Activated T-helper 9 cell treated with anti-CD3 and anti-CD28 coated beads, Interleukin-2, amount 50 U/mL, for 16 hours (primary cell): ENCODE data around the gene CSRP1.

Experiments used
- DNase-seq: peaks from one replicate; pipeline ENCODE4 v3.0.0-alpha.2; 2020; ENCODE audit warnings: low read depth

The CSRP1 gene

GRCh38 chr1:201513498-201514243 is 6.7 kb upstream of the CSRP1 start:
- DNase-seq, result no peak

DNA sequence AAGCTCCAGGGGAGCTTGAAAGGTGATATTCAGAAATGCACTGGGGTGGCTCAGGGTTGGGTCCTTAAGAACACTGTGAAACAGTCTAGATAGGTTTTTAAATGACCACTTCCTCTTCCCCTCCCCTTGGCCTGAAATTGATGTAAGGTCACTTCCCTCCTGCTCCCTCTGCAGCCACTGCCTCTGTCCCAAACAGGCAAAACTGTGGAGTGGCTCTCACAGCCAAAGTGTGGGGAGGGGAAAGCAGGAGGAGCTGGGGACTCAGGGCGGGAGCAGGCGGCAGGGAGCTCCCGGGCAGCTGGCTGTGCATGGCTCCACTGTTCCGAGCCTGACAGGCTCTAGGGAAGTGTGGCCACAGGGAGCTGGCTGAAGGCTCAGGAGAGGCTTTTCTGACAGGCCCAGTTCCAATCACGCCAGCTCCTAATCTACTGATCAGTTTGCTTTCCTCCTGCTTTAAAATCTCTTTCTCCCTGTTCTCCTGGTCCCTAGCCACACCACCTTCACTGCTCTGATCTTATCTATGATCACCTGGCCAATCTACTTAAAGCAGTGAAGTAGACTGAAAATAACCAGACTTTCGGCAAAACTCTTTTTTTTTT is 5.1 kb upstream of the CSRP1 start:
- no peak for DNase-seq

DNA sequence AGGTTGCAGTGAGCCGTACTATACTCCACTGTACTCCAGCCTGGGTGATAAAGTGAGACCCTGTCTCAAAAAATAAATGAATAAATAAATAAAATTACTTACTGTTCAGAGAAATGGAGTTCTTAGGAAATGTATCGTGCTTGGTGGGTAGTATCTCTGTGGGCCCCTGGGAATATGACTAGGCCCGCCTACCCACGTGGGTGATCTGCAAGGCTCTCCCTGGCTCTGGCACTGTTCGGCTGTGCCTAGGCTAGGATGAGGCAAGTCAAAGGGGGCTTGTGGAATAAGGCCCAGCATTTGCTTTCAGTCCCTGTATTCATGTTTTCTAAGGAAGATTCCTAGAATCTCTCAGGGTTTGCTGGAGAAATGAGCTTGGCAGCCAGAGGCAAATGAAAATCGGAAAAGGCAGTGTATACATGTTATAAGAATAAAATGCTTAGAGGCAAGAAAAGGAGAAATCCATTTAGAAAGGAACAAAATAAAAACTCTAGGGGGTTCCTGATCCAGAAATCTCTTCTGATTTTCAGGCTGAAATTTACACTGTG is 4.5 kb upstream of the CSRP1 start:
- no peak for DNase-seq

GRCh38 chr1:201510734-201511133 is 3.8 kb upstream of the CSRP1 start:
- no peak for DNase-seq

GRCh38 chr1:201509601-201510374 is 2.9 kb upstream of the CSRP1 start:
- DNase-seq, result no peak

GRCh38 chr1:201508809-201509208 is 1.9 kb upstream of the CSRP1 start:
- DNase-seq, result no peak

DNA sequence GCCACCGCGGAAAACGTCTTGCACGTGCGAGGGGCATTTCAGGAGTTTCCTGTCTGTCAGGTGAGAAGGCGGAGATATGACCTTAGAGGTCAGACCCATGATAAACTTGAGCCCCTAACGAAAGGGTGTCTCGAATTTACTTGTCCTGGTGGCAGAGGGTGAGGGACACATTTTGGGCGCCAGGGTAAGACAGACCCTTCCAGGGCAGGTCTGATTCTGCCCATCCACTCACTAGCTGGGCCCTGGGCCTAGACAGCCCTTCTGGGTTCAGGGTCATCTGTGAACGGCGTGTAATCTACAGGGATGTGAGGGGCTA is 395 bp upstream of the CSRP1 start:
- DNase-seq, result no peak

- DNase-seq, result no peak
These were observed 831 bp downstream of the CSRP1 start for GRCh38 chr1:201506092-201506491.

DNA sequence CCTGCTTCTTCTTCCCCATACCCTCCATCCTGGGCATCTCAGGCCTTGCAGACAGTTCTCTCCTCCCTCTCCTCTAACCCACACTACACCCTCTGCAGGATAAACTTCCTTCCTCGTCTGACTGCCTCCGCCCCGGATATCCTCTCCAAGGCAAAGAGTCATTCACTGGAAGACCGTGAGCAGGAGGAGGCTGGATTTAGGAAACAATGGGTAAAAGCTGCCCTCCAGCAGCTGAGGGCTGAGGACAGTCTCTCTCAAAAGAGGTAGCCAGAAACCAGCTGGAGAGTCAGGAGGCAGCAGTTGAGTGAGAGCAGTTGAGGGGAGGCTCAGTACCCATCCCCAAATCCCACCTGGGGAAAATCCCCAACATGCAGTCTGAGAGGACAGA is 1.4 kb downstream of the CSRP1 start:
- DNase-seq, result no peak

DNA sequence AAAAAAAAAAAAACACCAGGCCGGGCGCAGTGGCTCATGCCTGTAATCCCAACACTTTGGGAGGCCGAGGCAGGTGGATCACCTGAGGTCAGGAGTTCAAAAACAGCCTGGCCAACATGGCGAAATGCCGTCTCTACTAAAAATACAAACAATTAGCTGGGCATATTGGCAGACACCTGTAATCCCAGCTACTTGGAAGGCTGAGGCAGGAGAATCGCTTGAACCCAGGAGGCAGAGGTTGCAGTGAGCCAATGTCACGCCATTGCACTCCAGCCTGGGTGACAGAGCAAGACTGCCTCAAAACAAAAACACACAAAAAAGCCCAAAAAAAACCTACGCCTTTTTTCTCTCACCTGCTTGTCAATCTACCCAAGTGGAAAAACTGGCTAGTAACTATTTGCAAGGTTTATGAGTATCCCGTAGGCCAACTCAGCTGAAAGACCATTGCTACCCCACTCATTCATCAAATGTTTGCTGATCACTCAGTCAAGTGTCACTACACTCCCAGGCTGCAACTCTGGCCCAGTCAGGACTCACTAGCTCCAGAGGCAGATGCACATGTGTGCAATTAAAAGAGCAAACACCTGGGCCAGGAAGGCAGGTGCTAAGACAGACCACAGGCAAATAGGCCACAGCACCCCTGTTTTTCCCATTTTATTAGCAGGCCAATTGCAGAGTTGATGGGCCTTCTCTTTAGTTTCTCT is 2.0 kb downstream of the CSRP1 start:
- DNase-seq, result no peak

- DNase-seq, result no peak
These were observed 2.7 kb downstream of the CSRP1 start for GRCh38 chr1:201504179-201504631.

DNA sequence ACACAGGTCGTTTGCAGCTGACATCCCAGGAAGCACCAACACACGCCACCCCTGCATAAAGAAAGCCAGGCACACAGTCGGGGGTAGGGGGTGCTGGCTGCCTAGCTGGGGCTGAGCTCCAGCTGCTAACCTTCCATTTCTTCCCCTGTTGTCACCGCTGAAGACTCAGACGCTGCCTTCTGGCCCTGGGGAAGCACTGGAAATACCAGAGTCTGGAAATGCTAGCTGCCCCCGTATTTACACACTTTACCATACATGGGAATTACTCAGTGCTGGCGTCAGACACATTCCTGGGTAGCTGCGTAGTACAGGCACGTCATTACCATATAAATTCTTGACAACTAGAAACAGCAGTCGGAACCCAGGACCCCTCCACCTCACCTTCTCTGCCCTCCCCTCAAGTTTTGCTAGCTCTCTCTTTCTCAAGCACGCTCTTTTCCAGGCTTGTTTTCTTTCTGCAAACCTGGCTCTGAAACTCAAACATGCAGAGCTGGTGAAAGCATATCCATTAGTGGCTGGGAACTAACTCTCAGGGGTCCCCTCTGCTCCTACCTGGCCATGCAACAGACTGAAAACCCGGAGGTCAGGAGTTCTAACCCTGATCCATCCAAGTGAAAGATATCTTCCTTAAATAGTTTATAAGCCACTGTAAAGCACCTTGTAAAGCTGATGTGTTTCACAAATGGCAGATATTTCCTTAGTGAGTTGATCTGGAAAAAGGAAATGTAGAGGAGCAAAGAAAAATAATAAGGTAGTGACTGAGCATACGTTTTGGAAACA is 3.3 kb downstream of the CSRP1 start:
- DNase-seq, result no peak

GRCh38 chr1:201502511-201502857 is 4.4 kb downstream of the CSRP1 start:
- no peak for DNase-seq

DNA sequence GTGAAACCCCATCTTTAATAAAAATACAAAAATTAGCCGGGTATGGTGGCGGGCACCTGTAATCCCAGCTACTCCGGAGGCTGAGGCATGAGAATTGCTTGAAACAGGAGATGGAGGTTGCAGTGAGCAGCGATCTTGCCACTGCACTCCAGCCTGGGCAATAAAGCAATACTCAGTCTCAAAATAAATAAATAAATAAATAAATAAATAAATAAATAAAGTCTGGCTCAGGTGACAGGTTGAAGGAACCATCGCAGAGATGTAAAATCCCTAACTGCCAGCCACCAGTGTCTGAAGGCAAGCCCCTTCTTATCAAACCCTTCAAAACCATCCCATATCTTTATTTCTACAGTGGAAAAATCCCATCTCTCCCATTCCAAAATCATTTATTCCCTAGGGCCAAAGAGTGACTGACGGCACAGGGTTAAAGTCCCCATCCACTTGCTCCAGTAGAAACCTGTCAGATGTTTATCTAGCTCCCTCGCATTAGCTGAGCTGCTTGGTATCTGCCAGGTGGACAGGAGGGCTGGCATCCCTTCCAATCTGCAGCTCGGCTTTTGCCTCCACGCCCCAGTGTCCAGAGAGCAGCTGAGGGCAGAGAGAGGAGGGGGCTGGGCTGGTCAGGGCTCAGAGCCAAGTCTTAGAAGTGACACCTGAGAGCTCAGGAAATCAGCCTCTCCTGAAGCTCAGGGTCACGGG is 5.0 kb downstream of the CSRP1 start:
- DNase-seq, result no peak

GRCh38 chr1:201501144-201501543 is 5.8 kb downstream of the CSRP1 start:
- DNase-seq, result no peak

GRCh38 chr1:201500670-201501120 is 6.2 kb downstream of the CSRP1 start:
- DNase-seq, result no peak

- DNase-seq, result no peak
These were observed 6.9 kb downstream of the CSRP1 start for GRCh38 chr1:201499795-201500669.

- DNase-seq, result no peak
These were observed 7.7 kb downstream of the CSRP1 start for GRCh38 chr1:201499191-201499590.

GRCh38 chr1:201498621-201499020 is 8.3 kb downstream of the CSRP1 start:
- DNase-seq, result no peak

DNA sequence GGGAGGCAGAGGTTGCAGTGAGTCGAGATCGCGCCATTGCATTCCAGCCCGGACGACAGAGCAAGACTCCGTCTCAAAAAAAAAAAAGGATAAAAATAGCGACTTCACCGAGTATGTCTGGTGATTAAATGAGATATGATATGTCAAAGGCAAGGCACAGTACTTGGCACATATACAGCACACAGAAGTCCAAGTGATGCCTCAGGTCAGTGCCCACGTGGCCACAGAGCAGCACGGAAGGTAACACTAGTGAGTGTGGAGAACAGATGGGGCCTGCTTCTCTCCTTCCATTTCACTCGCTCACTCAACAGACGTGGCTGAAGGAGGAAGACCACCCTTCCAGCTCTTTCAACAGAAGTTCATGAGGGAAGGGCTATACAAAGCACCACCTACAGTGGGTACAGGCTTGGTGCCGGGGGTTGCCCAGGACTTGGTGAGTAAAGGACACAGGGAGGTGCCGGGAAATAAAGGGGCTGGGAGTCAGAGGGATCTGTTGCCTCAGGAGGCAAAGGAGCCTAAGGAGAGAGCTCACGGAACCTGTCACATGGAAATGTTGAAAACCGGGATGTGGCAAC is 8.9 kb downstream of the CSRP1 start:
- no peak for DNase-seq
